Adipocyte (in vitro differentiated cells): Measurements from ENCODE around the gene OSGIN1.
A peak's percentile ranks its signal among the peaks of the same experiment; 100 is the strongest.

ENCODE experiments used
- DNase-seq: peaks from one replicate; pipeline ENCODE4 v3.0.0-alpha.2; 2015; ENCODE audit warnings: low read depth
- H3K27me3 ChIP-seq: replicated peaks from 2 replicates; pipeline ENCODE4 v1.7.0; 2013; ENCODE audit warnings: mild to moderate bottlenecking, low read length, moderate library complexity; ENCODE audit not compliant: control insufficient read depth, insufficient read depth
- H3K36me3 ChIP-seq: 2 replicates; pipeline ENCODE4 v1.7.0; 2013; ENCODE audit warnings: low read length, mild to moderate bottlenecking, moderate library complexity; ENCODE audit not compliant: control insufficient read depth, insufficient read depth, severe bottlenecking
- H3K4me1 ChIP-seq: 2 replicates; pipeline ENCODE4 v1.7.0; 2013; ENCODE audit warnings: mild to moderate bottlenecking, low read length, moderate library complexity; ENCODE audit not compliant: control insufficient read depth, insufficient read depth
- H3K4me3 ChIP-seq: 2 replicates; pipeline ENCODE4 v1.7.0; 2013; ENCODE audit warnings: mild to moderate bottlenecking, low read length, moderate library complexity
- H3K9ac ChIP-seq: 2 replicates; pipeline ENCODE4 v1.7.0; 2013; ENCODE audit warnings: mild to moderate bottlenecking, low read length, moderate library complexity
- H3K9me3 ChIP-seq: 2 replicates; pipeline ENCODE4 v1.7.0; 2013; ENCODE audit warnings: mild to moderate bottlenecking, low read length, moderate library complexity; ENCODE audit not compliant: control insufficient read depth

Gene OSGIN1

DNA sequence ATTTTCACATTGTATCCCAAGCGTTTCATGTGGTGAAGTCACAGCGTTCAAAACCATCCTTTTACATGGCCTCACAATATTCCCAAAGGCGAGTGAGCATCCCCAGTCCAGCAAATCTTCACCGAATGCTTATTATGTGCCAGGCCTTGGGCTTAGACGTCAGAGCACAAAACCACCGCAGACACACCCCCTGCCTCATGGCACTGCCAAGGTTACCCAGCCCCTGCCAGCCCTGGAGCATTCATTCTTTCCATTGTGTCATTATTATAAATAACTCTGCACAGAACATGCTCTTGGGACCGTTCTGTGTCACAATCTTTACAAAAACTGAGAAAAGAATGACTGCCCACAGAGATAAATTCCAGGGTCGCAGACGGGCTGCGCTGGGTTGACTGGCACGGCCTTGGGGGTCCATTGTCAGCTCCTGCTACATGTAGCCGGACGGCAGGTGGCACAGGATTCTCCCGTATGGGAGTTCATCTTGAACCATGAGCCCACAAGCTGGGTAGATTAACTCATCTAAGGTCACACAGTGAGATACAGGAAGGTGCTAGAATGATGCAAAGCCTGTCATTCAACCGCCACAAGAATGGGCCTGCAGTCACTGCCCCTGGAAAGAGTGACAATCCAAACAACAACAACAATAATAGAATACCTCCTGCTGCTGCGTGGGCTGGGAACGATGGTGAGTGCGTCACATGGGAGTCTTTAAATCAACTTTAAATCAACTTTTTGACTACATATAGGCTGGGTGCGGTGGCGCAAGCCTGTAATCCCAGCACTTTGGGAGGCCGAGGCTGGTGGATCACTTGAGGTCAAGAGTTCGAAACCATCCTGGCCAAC lies 10.5 kb downstream of the OSGIN1 start:
- Histone ChIP-seq H3K27me3 (no peaks in the 10 kb centered on the region), H3K36me3 (peaks cover 67% of the 10 kb centered on the region), H3K4me1 (peaks cover 21% of the 10 kb centered on the region), H3K4me3 (no peak overlapping the region), H3K9me3 (no peaks in the 10 kb centered on the region), H3K9ac (no peak overlapping the region)
- no peak for DNase-seq

DNA sequence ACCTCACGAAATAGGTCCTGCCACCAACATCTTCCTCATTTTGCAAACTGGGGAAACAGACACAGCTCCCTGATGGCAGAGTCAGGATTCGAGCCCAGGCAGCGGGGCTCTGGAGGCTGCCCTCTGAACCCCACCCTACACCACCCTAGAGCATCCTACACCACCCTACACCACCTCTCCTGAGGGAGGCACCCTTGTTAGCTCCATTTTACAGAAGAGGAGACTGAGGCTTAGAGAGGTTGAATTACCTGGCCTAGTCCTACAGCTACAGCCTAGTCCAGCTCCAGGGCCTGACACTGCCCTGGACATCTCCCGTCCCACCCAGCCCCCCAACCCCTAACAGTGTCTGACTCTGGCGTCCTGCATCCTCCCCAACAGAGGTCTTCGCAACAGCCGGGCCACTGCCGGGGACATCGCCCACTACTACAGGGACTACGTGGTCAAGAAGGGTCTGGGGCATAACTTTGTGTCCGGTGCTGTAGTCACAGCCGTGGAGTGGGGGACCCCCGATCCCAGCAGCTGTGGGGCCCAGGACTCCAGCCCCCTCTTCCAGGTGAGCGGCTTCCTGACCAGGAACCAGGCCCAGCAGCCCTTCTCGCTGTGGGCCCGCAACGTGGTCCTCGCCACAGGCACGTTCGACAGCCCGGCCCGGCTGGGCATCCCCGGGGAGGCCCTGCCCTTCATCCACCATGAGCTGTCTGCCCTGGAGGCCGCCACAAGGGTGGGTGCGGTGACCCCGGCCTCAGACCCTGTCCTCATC lies 11.8 kb downstream of the OSGIN1 start:
- DNase-seq, result no peak
- no peaks in the 10 kb centered on the region for H3K27me3 ChIP-seq
- H3K9me3 ChIP-seq, result no peaks in the 10 kb centered on the region
- H3K36me3 ChIP-seq, result peaks cover 54% of the 10 kb centered on the region
- no peak overlapping the region for H3K9ac ChIP-seq
- H3K4me1 ChIP-seq, result peaks cover 7% of the 10 kb centered on the region
- H3K4me3 ChIP-seq, result no peak overlapping the region

DNA sequence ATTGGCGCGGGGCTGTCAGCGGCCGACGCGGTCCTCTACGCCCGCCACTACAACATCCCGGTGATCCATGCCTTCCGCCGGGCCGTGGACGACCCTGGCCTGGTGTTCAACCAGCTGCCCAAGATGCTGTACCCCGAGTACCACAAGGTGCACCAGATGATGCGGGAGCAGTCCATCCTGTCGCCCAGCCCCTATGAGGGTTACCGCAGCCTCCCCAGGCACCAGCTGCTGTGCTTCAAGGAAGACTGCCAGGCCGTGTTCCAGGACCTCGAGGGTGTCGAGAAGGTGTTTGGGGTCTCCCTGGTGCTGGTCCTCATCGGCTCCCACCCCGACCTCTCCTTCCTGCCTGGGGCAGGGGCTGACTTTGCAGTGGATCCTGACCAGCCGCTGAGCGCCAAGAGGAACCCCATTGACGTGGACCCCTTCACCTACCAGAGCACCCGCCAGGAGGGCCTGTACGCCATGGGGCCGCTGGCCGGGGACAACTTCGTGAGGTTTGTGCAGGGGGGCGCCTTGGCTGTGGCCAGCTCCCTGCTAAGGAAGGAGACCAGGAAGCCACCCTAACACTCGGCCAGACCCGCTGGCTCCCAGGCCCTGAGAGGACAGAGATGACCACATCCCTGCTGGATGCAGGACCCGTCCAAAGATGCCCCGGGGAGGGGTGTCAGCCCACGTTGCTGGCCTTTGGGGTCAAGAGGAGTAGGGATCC lies 12.6 kb downstream of the OSGIN1 start:
- no peak overlapping the region for H3K4me3 ChIP-seq
- no peaks in the 10 kb centered on the region for H3K4me1 ChIP-seq
- no peaks in the 10 kb centered on the region for H3K9me3 ChIP-seq
- H3K9ac ChIP-seq, result no peak overlapping the region
- no peak for DNase-seq
- peaks cover 46% of the 10 kb centered on the region for H3K36me3 ChIP-seq
- H3K27me3 ChIP-seq, result no peaks in the 10 kb centered on the region

DNA sequence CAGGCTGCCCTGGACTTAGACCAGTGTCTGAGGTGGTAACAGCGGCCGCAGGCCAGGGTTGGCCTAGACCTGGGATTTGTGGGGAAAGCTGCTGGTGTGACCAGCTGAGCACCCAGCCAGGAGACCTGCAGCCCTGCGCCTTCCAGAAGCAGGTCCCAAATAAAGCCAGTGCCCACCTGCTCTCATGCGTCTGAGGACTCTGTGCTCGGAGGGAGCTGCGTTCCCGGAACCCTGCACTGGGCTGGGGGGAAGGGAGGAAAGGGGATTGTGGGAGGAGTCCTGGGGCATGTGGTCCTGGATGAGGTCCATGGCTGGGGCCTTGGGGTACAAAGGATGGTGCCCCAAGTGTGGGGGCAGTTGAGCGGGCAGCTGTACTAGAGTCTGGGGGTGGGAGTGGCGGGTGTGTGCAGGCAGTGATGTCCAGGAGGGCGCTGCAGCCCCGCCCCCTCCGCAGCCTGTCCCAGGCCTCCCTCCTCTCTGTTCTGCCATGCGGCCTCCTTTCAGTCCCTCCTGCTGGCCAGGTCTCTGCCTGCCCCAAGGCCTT lies 13.2 kb downstream of the OSGIN1 start:
- DNase-seq, result no peak
- no peaks in the 10 kb centered on the region for H3K27me3 ChIP-seq

DNA sequence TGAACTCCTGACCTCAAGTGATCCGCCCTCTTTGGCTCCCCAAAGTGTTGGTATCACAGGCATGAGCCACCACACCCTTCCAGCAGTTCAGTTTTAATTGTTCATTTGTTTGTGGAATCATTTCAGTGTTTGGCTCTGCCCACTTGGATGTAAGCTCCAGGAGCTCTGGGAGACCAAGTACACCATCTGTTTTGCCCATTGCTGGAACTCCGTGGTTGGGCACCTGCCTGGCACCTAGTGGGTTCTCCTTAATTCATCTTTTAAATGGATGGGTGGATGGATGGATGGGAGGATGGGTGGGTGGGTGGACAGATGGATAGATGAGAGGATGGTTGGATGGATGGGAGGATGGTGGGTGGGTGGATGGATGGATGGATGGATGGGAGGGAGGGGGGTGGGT lies 14.1 kb downstream of the OSGIN1 start:
- Histone ChIP-seq H3K36me3 (peaks cover 31% of the 10 kb centered on the region), H3K9me3 (no peaks in the 10 kb centered on the region), H3K4me3 (no peak overlapping the region), H3K4me1 (no peaks in the 10 kb centered on the region), H3K9ac (no peak overlapping the region), H3K27me3 (no peaks in the 10 kb centered on the region)
- DNase-seq, result no peak

More for the DNA sequence above, 13.2 kb downstream of the OSGIN1 start:
- no peaks in the 10 kb centered on the region for H3K9me3 ChIP-seq
- peaks cover 40% of the 10 kb centered on the region for H3K36me3 ChIP-seq
- no peak overlapping the region for H3K4me3 ChIP-seq
- no peaks in the 10 kb centered on the region for H3K4me1 ChIP-seq
- H3K9ac ChIP-seq, result no peak overlapping the region

DNA sequence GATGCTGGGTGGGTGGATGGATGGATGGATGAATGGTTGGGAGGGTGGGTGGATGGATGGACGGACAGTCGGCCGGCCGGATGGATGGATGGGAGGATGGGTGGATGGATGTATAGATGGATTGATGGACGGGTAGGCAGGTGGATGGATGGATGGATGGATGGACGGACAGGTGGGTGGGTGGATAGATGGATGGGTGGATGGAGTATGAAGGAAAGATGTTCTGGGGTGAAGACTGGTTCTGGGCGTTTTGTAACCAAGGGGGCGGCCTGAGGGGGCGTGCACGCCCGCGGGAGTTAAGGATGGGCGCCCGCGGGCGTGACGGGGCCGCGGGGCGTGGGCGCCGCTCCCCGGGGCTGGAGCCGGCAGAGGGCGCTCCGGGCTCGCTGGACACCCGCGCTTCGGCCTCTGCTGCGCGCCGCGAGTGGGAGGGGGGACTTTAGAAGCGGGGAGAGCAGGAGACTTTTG lies 14.8 kb downstream of the OSGIN1 start, which contains the start of gene NECAB2:
Gene NECAB2 (plus strand): TSS at position 407 of the 468 bp plus-strand sequence. CDS start 405 bp downstream, outside the sequence.
- Histone ChIP-seq H3K9ac (no peak within 1 kb of the TSS), H3K4me1 (no peaks in the 10 kb centered on the region), H3K36me3 (peaks cover 25% of the 10 kb centered on the region), H3K9me3 (no peaks in the 10 kb centered on the region), H3K27me3 (no peaks in the 10 kb centered on the region), H3K4me3 (no peak within 1 kb of the TSS)
- peak; percentile 79 for DNase-seq

DNA sequence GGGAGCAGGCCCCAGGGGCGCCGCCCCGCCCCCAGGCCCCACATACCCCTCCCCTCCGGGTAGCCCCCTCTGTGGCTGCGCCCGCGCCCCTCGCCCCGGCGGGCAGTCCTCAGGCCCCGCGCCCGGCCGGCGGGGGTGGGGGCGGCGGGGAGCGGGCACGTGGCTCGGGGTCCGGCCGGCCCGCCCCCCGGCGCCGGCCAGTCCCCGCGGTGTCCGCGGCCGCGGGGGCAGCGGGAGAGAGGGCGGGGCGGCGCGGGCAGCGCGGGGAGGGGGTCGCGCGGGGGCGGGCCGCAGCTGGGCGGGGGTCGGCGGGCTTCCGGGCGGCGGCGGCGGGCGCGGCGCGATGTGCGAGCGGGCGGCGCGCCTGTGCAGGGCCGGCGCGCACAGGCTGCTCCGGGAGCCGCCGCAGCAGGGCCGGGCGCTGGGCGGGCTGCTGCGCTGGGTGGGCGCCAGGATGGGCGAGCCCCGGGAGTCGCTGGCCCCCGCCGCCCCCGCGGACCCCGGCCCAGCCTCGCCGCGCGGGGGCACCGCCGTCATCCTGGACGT lies 15.3 kb downstream of the OSGIN1 start:
- peak; percentile 50 for DNase-seq
- no peak overlapping the region for H3K9ac ChIP-seq
- peaks cover 20% of the 10 kb centered on the region for H3K36me3 ChIP-seq
- H3K4me3 ChIP-seq, result no peak overlapping the region
- H3K27me3 ChIP-seq, result no peaks in the 10 kb centered on the region
- H3K9me3 ChIP-seq, result no peaks in the 10 kb centered on the region
- no peaks in the 10 kb centered on the region for H3K4me1 ChIP-seq

DNA sequence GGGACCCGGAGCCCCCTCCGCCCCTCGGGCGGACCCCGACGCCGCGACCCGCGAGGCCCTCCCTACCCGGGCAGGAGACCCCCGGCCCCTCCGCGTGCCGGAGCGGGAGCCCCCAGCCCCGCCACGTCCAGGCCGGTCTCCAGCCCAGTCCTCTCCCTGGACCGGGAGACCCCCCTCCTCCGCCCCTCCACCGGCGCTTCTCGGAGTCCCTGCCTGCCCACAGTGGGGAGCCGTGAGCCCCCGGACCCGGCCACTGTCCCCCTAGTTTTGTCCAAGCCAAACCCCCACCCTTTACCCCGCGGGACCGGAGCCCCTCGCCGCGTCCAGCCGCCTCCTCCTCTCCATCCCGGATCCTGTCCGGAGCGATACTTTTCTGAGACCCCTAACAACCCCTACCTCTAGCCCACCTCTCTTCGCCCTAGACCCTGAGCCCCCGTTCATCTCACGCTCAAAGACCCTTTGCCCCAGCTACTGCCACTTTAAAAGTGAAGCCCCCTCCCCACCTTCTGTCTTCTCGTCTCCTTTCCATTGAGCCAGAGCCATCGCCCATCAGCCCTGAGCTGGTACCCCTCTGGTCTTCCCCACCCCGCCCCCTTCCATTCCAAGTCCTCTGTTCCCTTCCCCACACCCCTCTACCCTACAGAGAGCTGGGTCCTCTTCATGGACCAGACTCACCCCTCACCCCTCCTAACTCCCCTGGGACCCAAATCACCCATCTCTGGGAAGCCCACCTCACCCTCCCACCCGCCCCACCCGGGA lies 16.0 kb downstream of the OSGIN1 start:
- Histone ChIP-seq H3K4me1 (no peaks in the 10 kb centered on the region), H3K27me3 (no peaks in the 10 kb centered on the region), H3K9ac (no peak overlapping the region), H3K4me3 (no peak overlapping the region), H3K36me3 (peaks cover 16% of the 10 kb centered on the region), H3K9me3 (no peaks in the 10 kb centered on the region)
- DNase-seq, result no peak

DNA sequence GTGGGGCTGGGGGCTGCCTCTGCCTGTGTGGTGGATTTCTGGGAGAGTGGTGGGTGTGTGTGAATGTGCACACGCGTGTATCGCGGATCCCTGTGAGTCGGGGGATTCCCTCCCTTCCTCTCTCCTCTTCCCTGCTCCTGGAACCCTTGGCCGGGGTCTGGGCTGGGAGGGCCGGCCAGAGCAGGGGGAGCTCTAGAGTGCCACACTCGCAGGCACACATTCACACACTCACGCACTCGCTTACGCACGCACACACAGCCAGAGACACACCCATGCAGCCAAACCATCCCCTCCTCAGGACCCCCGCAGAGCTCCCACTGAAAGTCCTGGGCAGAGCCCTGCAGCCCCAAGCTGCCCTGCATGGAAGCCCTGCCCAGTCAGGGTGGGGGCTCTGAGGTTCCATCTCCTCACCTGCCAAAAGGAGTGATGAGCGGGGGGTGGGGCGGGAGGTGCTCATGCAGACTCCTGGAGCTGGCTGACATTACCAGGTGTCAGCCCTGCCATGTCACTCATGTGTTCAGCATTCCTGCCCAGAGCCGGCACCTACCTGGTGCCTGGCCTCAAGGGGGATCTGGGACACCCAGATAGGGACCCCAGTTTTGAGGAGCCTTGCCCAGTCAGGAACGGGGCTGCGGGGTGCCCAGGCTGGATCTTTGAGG lies 16.9 kb downstream of the OSGIN1 start:
- no peak overlapping the region for H3K9ac ChIP-seq
- no peaks in the 10 kb centered on the region for H3K27me3 ChIP-seq
- H3K36me3 ChIP-seq, result peaks cover 9% of the 10 kb centered on the region
- no peak overlapping the region for H3K4me3 ChIP-seq
- H3K9me3 ChIP-seq, result no peaks in the 10 kb centered on the region
- no peaks in the 10 kb centered on the region for H3K4me1 ChIP-seq
- DNase-seq, result no peak

DNA sequence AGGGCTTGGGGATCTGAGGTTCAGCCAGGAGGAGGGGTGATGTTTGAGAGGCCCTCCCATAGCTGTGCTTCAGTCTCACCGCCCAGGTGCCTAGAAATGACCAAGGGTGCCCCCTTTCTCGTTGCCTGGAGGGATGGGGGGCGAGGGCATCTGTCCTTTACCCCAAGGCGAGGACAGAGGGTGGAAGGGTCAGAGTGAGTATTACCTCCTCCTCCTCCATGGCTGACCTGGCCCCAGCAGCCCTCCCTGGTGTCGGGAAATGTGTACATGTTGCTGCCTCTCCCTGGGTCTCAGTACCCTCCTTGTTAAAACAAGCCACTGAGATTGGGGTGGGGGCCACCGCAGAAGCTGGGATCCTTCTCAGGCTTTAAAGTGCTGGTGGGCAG lies 17.4 kb downstream of the OSGIN1 start:
- no peak overlapping the region for H3K4me3 ChIP-seq
- no peaks in the 10 kb centered on the region for H3K9me3 ChIP-seq
- no peaks in the 10 kb centered on the region for H3K27me3 ChIP-seq
- peaks cover 4% of the 10 kb centered on the region for H3K36me3 ChIP-seq
- no peak overlapping the region for H3K9ac ChIP-seq
- no peaks in the 10 kb centered on the region for H3K4me1 ChIP-seq
- no peak for DNase-seq
